ENCODE data around the gene GJD2. TPM values are rescaled to one million over a fixed set of nuclear protein-coding genes. Genes with fewer than 3 reads are reported as not detected.

The GJD2 gene
- total RNA-seq, 1 experiment from 2014 or later = not detected

- ATAC-seq (no peak), DNase-seq (ENCODE audit: low read depth, low spot score) (no peak)
- H3K27me3 ChIP-seq (ENCODE audit: control insufficient read depth, insufficient read depth, low read length) = peaks cover 3% of the 10 kb centered on the region; the same call in 1 of the 2 replicates
- intact Hi-C loops (cut with micrococcal nuclease; ENCODE audit: unreplicated experiment) = no loop called here
- no peak for TF ChIP-seq REST (IDR thresholded peaks at IDR 0.05; ENCODE audit: insufficient read depth in 1 of 2, low read depth in 2 of 2, low read length in 1 of 2)
- no peak for TF ChIP-seq SIN3A (IDR thresholded peaks at IDR 0.05; ENCODE audit: borderline replicate concordance, insufficient read depth, low read depth, low read length)
- no peak for TF ChIP-seq CTCF (IDR thresholded peaks at IDR 0.05)
- no peak for TF ChIP-seq POLR2AphosphoS5 (IDR thresholded peaks at IDR 0.05; ENCODE audit: low read depth, low read length)
- TF ChIP-seq TCF7L2 (IDR thresholded peaks at IDR 0.05; ENCODE audit: low read depth, low read length) = no peak
- no peaks in the 10 kb centered on the region for H3K9me3 ChIP-seq (ENCODE audit: control insufficient read depth, insufficient read depth, low read depth, low read length)
- ChIA-PET CTCF (no interaction called here), POLR2A (interaction anchor here (0.6 kb wide), 1 partner anchor 79 kb away, joined by 3 read pairs; no protein-coding TSS in a partner anchor)
- BruUV-seq (replicated peaks) = no TSS peak
- no peak overlapping the region for H3K4me3 ChIP-seq (ENCODE audit: low read depth in 2 of 2, low read length in 2 of 2)
- in situ Hi-C loops (cut with HindIII; ENCODE audit: low pct_unique_long_range_greater_than_20kb, low sequenced_read_pairs) = no loop called here
- no peaks in the 10 kb centered on the region for H3K4me1 ChIP-seq (ENCODE audit: control insufficient read depth, insufficient read depth, low read length)
- H3K36me3 ChIP-seq (ENCODE audit: control insufficient read depth, insufficient read depth, low read length) = no peaks in the 10 kb centered on the region
- H3K27ac ChIP-seq (ENCODE audit: low read length) = no peak overlapping the region
Measured at GRCh38 chr15:34725556-34725955, 29.2 kb downstream of the GJD2 start.

GRCh38 chr15:34724481-34724880 lies 30.3 kb downstream of the GJD2 start:
- Histone ChIP-seq H3K4me1 (ENCODE audit: control insufficient read depth, insufficient read depth, low read length) (no peaks in the 10 kb centered on the region), H3K4me3 (ENCODE audit: low read depth in 2 of 2, low read length in 2 of 2) (no peak overlapping the region), H3K27ac (ENCODE audit: low read length) (no peak overlapping the region), H3K9me3 (ENCODE audit: control insufficient read depth, insufficient read depth, low read depth, low read length) (no peaks in the 10 kb centered on the region), H3K36me3 (ENCODE audit: control insufficient read depth, insufficient read depth, low read length) (no peaks in the 10 kb centered on the region), H3K27me3 (ENCODE audit: control insufficient read depth, insufficient read depth, low read length) (peaks cover 3% of the 10 kb centered on the region; the same call in 1 of the 2 replicates)
- ChIA-PET POLR2A (no interaction called here), CTCF (no interaction called here)
- no peak for DNase-seq (ENCODE audit: low read depth, low spot score)
- intact Hi-C loops (cut with micrococcal nuclease; ENCODE audit: unreplicated experiment) (no loop called here), in situ Hi-C loops (cut with HindIII; ENCODE audit: low pct_unique_long_range_greater_than_20kb, low sequenced_read_pairs) (no loop called here)
- BruUV-seq (replicated peaks) = no TSS peak
- no peak for ATAC-seq
- no peak for TF ChIP-seq SIN3A (IDR thresholded peaks at IDR 0.05; ENCODE audit: borderline replicate concordance, insufficient read depth, low read depth, low read length)
- TF ChIP-seq REST (IDR thresholded peaks at IDR 0.05; ENCODE audit: insufficient read depth in 1 of 2, low read depth in 2 of 2, low read length in 1 of 2) = no peak
- no peak for TF ChIP-seq CTCF (IDR thresholded peaks at IDR 0.05)
- TF ChIP-seq TCF7L2 (IDR thresholded peaks at IDR 0.05; ENCODE audit: low read depth, low read length) = no peak
- TF ChIP-seq POLR2AphosphoS5 (IDR thresholded peaks at IDR 0.05; ENCODE audit: low read depth, low read length) = no peak

All from Panc1 (cell line).